GM12891 (cell line): ENCODE data around the gene SCARB2.

Source experiments
- DNase-seq: peaks from one replicate; pipeline ENCODE4 v3.0.0; 2011; ENCODE audit warnings: low spot score; ENCODE audit not compliant: insufficient read length
- FAIRE-seq: peaks from 2 replicates; lab custom pipeline; 2011; peaks lifted over from hg19 to GRCh38; lab: Jason Lieb, UNC
- PAX5 ChIP-seq: IDR thresholded peaks from 2 replicates; pipeline ENCODE4 v1.6.1; 2011; ENCODE audit warnings: low read length, moderate library complexity, mild to moderate bottlenecking; ENCODE audit not compliant: insufficient read depth, severe bottlenecking
- POLR2A ChIP-seq: IDR thresholded peaks from 2 replicates; pipeline ENCODE4 v1.6.1; 2011; ENCODE audit warnings: low read depth, low read length, control low read depth
- POLR2AphosphoS5 ChIP-seq: IDR thresholded peaks from 2 replicates; pipeline ENCODE4 v1.6.1; 2011; ENCODE audit warnings: low read depth, low read length, control low read depth
- POU2F2 ChIP-seq: IDR thresholded peaks from 2 replicates; pipeline ENCODE4 v1.6.1; 2011; ENCODE audit warnings: low read depth, mild to moderate bottlenecking, control low read depth, low read length, moderate library complexity
- SPI1 ChIP-seq: IDR thresholded peaks from 2 replicates; pipeline ENCODE4 v1.6.1; 2011; ENCODE audit warnings: low read depth, low read length, control low read depth
- TAF1 ChIP-seq: IDR thresholded peaks from 2 replicates; pipeline ENCODE4 v1.6.1; 2011; ENCODE audit warnings: low read depth, low read length, control low read depth

Gene SCARB2

GRCh38 chr4:76125816-76126215, 87.8 kb downstream of the SCARB2 start:
- no peak for TF ChIP-seq POLR2AphosphoS5
- TF ChIP-seq POLR2A = no peak
- no peak for TF ChIP-seq TAF1
- no peak for TF ChIP-seq PAX5
- TF ChIP-seq SPI1 = no peak
- DNase-seq = no peak
- FAIRE-seq = no peak

DNA sequence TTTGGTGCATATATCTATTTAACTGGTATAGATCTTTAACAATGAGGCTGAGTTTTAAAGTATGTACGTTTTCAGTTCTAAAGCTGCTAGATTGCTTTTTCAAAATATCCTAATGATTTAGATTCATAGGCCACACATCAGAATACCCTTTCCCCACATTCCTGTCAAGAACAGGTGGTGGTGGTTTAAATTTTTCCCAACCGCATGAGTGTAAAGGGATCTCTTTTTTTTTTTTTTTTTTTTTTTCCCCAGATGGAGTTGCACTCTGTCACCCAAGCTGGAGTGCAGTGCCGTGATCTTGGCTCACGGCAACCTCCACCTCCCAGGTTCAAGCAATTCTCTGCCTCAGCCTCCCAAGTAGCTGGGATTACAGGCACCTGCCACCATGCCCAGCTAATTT, 93.4 kb downstream of the SCARB2 start:
- DNase-seq = no peak
- no peak for FAIRE-seq
- TF ChIP-seq POLR2A (no peak), POU2F2 (no peak), POLR2AphosphoS5 (no peak), SPI1 (no peak), TAF1 (no peak)

GRCh38 chr4:76117536-76117935, 96.1 kb downstream of the SCARB2 start:
- no peak for FAIRE-seq
- DNase-seq = no peak
- no peak for TF ChIP-seq POLR2AphosphoS5
- TF ChIP-seq PAX5 = no peak
- no peak for TF ChIP-seq POLR2A
- TF ChIP-seq SPI1 = no peak
- no peak for TF ChIP-seq POU2F2
- TF ChIP-seq TAF1 = no peak

DNA sequence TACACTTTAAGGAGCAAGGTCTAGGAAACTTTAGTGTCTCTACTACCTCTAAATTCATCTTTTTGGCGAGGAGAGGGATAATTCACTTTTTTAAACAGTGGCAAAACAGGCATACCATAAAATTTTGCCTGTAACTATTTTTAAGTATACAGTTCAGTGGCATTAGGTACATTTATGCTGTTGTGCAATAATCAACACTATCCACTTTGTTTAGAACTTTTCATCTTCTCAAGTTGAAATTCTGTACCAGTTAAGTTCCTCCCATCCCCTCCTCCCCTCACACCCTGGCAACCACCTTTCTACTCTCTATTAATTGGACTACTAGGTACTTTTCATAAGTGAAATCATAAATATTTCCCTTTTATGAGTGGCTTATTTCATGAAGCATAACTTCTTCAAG, 96.8 kb downstream of the SCARB2 start:
- DNase-seq (no peak), FAIRE-seq (no peak)
- no peak for TF ChIP-seq POLR2AphosphoS5
- TF ChIP-seq TAF1 = no peak
- TF ChIP-seq SPI1 = no peak
- TF ChIP-seq POU2F2 = no peak
- TF ChIP-seq PAX5 = no peak
- TF ChIP-seq POLR2A = no peak
